HepG2 (cell line): ENCODE results near the gene IGF2BP3. TPM values are rescaled to one million over a fixed set of nuclear protein-coding genes. Genes with fewer than 3 reads are reported as not detected.

Source experiments
- BRCA1 ChIP-seq: sonication (generic); formaldehyde crosslinking; IDR thresholded peaks from 2 replicates; pipeline ENCODE4 v1.4.0; 2020; ENCODE audit warnings: missing genetic modification reagents
- FOXC1 ChIP-seq: sonication (generic); formaldehyde crosslinking; IDR thresholded peaks from 2 replicates; pipeline ENCODE4 v1.8.0; 2022; ENCODE audit warnings: mild to moderate bottlenecking, missing genetic modification reagents, borderline replicate concordance
- FOXM1 ChIP-seq: sonication (generic); formaldehyde crosslinking; IDR thresholded peaks from 2 replicates; pipeline ENCODE4 v1.5.0; 2020; ENCODE audit warnings: missing genetic modification reagents
- GABPB1 ChIP-seq: IDR thresholded peaks from 2 replicates; pipeline ENCODE4 v1.6.1; 2016; ENCODE audit warnings: mild to moderate bottlenecking, missing genetic modification reagents, moderate library complexity, missing compliant biosample characterization
- NPAS2 ChIP-seq: sonication (generic); formaldehyde crosslinking; IDR thresholded peaks from 2 replicates; pipeline ENCODE4 v1.8.0; 2022; ENCODE audit warnings: mild to moderate bottlenecking, missing genetic modification reagents, borderline replicate concordance
- NR1H2 ChIP-seq: sonication (generic); formaldehyde crosslinking; IDR thresholded peaks from 2 replicates; pipeline ENCODE4 v1.8.1; 2022; ENCODE audit warnings: low read depth, missing genetic modification reagents, borderline replicate concordance
- ZFX ChIP-seq: sonication (generic); formaldehyde crosslinking; IDR thresholded peaks from 2 replicates; pipeline ENCODE4 v1.4.0; 2020; ENCODE audit warnings: mild to moderate bottlenecking, low read depth, missing genetic modification reagents, moderate library complexity
- ZFY ChIP-seq: sonication (generic); formaldehyde crosslinking; IDR thresholded peaks from 2 replicates; pipeline ENCODE4 v1.4.0; 2020; ENCODE audit warnings: missing genetic modification reagents
- ZNF556 ChIP-seq: sonication (generic); formaldehyde crosslinking; IDR thresholded peaks from 2 replicates; pipeline ENCODE4 v1.4.0; 2020; ENCODE audit warnings: mild to moderate bottlenecking, missing genetic modification reagents, borderline replicate concordance
- ZNF768 ChIP-seq: sonication (generic); formaldehyde crosslinking; IDR thresholded peaks from 2 replicates; pipeline ENCODE4 v1.4.0; 2020; ENCODE audit warnings: missing genetic modification reagents
- ZNF770 ChIP-seq: sonication (generic); formaldehyde crosslinking; IDR thresholded peaks from 2 replicates; pipeline ENCODE4 v1.5.0; 2020; ENCODE audit warnings: mild to moderate bottlenecking, missing genetic modification reagents
- polyA plus RNA-seq, 8 experiments: library from polyadenylated mRNA; depleted of rRNA in 3 of 8; stranded (reverse) in 7 of 8; unstranded in 1 of 8; fragments of >200 nt; fragmentation: Illumina TruSeq in 4 of 8; extraction: Trizol in 4 of 8; gene quantifications; 2 replicates each; pipeline versions ENCODE4 v1.2.1 to v1.2.3, GENCODE V29; 2011 to 2016; ENCODE audit warnings: low read depth in 4 of 8, missing spikeins in 1 of 8, mixed read lengths in 1 of 8; ENCODE audit not compliant: insufficient read depth in 1 of 8
- total RNA-seq, 5 experiments: library from RNA; depleted of rRNA; stranded (reverse); fragments of >200 nt; fragmentation: Illumina TruSeq; extraction: Trizol; gene quantifications; 2 replicates each; pipeline ENCODE4 v1.2.3, GENCODE V29; 2016; ENCODE audit warnings: low read depth in 1 of 5
- TF ChIP-seq, protein P1 (sequence below): sonication (generic); formaldehyde crosslinking; IDR thresholded peaks from one replicate; pipeline ENCODE4 v1.5.1; 2020; ENCODE audit warnings: mild to moderate bottlenecking, missing genetic modification reagents; ENCODE audit errors: not compliant biosample characterization
- TF ChIP-seq, protein P2 (sequence below): sonication (generic); formaldehyde crosslinking; IDR thresholded peaks from 2 replicates; pipeline ENCODE4 v1.4.0; 2020; ENCODE audit warnings: mild to moderate bottlenecking, missing genetic modification reagents, borderline replicate concordance
- TF ChIP-seq, protein P3 (sequence below): sonication (generic); formaldehyde crosslinking; IDR thresholded peaks from 2 replicates; pipeline ENCODE4 v1.5.0; 2020; ENCODE audit warnings: missing genetic modification reagents

IGF2BP3 gene
- total and polyA plus RNA-seq, 2 of the 13 experiments (the other 11 are each of a cell fraction or from before 2014, with no cell fraction given): 37.7 to 39.5 TPM

DNA sequence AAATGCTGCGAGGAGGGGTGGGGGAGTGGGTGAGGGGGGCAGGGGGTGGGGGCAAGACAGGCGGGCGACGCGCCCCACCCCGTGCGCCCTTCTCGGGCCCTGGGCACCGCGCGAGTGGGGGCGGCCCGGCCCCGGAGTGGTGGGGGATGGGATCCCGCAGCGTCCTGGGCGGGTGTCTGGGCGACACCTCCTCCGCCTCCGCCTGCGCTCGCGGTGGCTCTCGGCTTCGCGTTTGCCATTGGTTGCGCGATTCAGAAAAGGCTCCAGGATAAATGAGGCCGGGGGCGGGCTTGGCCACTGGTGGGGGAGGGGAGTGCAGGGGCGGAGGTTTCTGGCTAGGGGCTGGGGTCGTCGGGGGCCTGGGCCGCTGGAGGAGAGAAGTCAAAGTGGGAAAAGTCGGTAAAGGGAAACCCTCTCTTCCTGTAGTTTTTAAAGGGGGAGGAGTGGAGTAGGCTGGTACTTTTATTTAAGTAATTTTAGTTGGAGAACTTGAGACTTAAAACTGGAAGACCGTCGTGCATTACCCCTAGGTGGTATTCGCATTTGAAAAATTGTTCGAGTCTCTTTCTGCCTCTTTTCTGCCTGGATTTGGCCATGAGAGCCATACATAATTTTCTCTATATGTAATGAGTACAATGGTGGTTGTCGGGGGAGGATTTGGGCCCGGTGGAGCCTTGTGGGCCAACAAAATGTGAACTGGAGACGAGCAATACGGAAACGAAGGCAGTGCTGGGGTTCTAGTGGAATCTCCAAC, 992 bp upstream of the IGF2BP3 start (continued):
- TF ChIP-seq, protein P1, sequence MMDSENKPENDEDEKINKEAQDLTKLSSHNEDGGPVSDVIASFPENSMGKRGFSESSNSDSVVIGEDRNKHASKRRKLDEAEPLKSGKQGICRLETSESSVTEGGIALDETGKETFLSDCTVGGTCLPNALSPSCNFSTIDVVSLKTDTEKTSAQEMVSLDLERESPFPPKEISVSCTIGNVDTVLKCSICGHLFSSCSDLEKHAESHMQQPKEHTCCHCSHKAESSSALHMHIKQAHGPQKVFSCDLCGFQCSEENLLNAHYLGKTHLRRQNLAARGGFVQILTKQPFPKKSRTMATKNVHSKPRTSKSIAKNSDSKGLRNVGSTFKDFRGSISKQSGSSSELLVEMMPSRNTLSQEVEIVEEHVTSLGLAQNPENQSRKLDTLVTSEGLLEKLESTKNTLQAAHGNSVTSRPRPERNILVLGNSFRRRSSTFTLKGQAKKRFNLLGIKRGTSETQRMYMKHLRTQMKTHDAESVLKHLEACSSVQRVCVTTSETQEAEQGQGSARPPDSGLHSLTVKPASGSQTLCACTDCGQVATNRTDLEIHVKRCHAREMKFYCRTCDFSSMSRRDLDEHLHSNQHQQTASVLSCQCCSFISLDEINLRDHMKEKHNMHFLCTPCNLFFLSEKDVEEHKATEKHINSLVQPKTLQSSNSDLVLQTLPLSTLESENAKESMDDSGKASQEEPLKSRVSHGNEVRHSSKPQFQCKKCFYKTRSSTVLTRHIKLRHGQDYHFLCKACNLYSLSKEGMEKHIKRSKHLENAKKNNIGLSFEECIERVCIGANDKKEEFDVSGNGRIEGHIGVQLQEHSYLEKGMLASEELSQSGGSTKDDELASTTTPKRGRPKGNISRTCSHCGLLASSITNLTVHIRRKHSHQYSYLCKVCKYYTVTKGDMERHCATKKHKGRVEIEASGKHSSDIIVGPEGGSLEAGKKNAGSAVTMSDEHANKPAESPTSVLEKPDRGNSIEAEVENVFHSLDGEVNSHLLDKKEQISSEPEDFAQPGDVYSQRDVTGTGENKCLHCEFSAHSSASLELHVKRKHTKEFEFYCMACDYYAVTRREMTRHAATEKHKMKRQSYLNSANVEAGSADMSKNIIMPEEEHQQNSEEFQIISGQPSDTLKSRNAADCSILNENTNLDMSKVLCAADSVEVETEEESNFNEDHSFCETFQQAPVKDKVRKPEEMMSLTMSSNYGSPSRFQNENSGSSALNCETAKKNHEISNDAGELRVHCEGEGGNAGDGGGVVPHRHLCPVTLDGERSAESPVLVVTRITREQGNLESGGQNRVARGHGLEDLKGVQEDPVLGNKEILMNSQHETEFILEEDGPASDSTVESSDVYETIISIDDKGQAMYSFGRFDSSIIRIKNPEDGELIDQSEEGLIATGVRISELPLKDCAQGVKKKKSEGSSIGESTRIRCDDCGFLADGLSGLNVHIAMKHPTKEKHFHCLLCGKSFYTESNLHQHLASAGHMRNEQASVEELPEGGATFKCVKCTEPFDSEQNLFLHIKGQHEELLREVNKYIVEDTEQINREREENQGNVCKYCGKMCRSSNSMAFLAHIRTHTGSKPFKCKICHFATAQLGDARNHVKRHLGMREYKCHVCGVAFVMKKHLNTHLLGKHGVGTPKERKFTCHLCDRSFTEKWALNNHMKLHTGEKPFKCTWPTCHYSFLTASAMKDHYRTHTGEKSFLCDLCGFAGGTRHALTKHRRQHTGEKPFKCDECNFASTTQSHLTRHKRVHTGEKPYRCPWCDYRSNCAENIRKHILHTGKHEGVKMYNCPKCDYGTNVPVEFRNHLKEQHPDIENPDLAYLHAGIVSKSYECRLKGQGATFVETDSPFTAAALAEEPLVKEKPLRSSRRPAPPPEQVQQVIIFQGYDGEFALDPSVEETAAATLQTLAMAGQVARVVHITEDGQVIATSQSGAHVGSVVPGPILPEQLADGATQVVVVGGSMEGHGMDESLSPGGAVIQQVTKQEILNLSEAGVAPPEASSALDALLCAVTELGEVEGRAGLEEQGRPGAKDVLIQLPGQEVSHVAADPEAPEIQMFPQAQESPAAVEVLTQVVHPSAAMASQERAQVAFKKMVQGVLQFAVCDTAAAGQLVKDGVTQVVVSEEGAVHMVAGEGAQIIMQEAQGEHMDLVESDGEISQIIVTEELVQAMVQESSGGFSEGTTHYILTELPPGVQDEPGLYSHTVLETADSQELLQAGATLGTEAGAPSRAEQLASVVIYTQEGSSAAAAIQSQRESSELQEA (CRISPR knock-in tag): no peak
- TF ChIP-seq BRCA1 (CRISPR knock-in tag) (no peak), NPAS2 (CRISPR knock-in tag) (no peak), ZNF556 (CRISPR knock-in tag) (no peak), FOXM1 (no peak), ZNF768 (CRISPR knock-in tag) (peak; percentile 37; the same call in 1 of the 2 replicates), NR1H2 (CRISPR knock-in tag) (no peak), ZFX (CRISPR knock-in tag) (peak; percentile 53), ZFY (CRISPR knock-in tag) (0 out of 2 replicates have a peak, but pooled peaks have one; percentile 27), FOXC1 (CRISPR knock-in tag) (no peak), ZNF770 (CRISPR knock-in tag) (no peak), GABPB1 (CRISPR knock-in tag) (peak; percentile 65; the same call in 1 of the 2 replicates)
- TF ChIP-seq, protein P2, sequence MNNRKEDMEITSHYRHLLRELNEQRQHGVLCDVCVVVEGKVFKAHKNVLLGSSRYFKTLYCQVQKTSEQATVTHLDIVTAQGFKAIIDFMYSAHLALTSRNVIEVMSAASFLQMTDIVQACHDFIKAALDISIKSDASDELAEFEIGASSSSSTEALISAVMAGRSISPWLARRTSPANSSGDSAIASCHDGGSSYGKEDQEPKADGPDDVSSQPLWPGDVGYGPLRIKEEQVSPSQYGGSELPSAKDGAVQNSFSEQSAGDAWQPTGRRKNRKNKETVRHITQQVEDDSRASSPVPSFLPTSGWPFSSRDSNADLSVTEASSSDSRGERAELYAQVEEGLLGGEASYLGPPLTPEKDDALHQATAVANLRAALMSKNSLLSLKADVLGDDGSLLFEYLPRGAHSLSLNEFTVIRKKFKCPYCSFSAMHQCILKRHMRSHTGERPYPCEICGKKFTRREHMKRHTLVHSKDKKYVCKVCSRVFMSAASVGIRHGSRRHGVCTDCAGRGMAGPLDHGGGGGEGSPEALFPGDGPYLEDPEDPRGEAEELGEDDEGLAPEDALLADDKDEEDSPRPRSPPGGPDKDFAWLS: no peak
- TF ChIP-seq, protein P3, sequence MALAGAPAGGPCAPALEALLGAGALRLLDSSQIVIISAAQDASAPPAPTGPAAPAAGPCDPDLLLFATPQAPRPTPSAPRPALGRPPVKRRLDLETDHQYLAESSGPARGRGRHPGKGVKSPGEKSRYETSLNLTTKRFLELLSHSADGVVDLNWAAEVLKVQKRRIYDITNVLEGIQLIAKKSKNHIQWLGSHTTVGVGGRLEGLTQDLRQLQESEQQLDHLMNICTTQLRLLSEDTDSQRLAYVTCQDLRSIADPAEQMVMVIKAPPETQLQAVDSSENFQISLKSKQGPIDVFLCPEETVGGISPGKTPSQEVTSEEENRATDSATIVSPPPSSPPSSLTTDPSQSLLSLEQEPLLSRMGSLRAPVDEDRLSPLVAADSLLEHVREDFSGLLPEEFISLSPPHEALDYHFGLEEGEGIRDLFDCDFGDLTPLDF (CRISPR knock-in tag): no peak
